OCI-LY3 (cell line): ENCODE results near the gene KIF1B.

Source experiments
- H2AFZ ChIP-seq: fragments of 200-600, 300-600 bp; shearing (Covaris generic); 2 replicates; pipeline ENCODE4 v1.6.0; 2014; ENCODE audit warnings: antibody characterized with exemption, low read depth, low read length
- H3K27ac ChIP-seq: fragments of 200-600, 300-600 bp; sonication (generic); 2 replicates; pipeline ENCODE4 v1.5.1; 2014; ENCODE audit warnings: mild to moderate bottlenecking, low read length, moderate library complexity, mixed read lengths
- H3K27me3 ChIP-seq: fragments of 200-600, 300-600 bp; sonication (generic); 2 replicates; pipeline ENCODE4 v1.6.1; 2014; ENCODE audit warnings: low read depth, low read length, mixed read lengths
- H3K36me3 ChIP-seq: fragments of 200-600, 300-600 bp; sonication (generic); replicated peaks from 2 replicates; pipeline ENCODE3; 2014; ENCODE audit warnings: low read depth, low read length, mixed read lengths
- H3K4me1 ChIP-seq: fragments of 300-600, 200-600 bp; sonication (generic); 2 replicates; pipeline ENCODE4 v1.6.1; 2014; ENCODE audit warnings: low read length, mixed read lengths
- H3K4me2 ChIP-seq: fragments of 200-600, 300-600 bp; sonication (generic); 2 replicates; pipeline ENCODE4 v1.6.1; 2014; ENCODE audit warnings: low read length, mixed read lengths
- H3K4me3 ChIP-seq: fragments of 300-600, 200-600 bp; sonication (generic); 2 replicates; pipeline ENCODE4 v1.5.1; 2014; ENCODE audit warnings: antibody characterized with exemption, mild to moderate bottlenecking, low read length, moderate library complexity
- H3K79me2 ChIP-seq: fragments of 300-600, 200-600 bp; shearing (Covaris generic); 2 replicates; pipeline ENCODE4 v1.6.1; 2014; ENCODE audit warnings: mild to moderate bottlenecking, low read length, mixed read lengths
- H3K9ac ChIP-seq: fragments of 300-600, 200-600 bp; shearing (Covaris generic); 2 replicates; pipeline ENCODE4 v1.6.0; 2014; ENCODE audit warnings: mild to moderate bottlenecking, low read length, moderate library complexity
- H3K9me3 ChIP-seq: fragments of 200-600, 300-600 bp; shearing (Covaris generic); 2 replicates; pipeline ENCODE4 v1.6.1; 2014; ENCODE audit warnings: low read length, mixed read lengths; ENCODE audit not compliant: insufficient read depth
- H4K20me1 ChIP-seq: fragments of 200-600, 300-600 bp; sonication (generic); 2 replicates; pipeline ENCODE4 v1.6.1; 2016; ENCODE audit warnings: low read length, mixed read lengths; ENCODE audit not compliant: insufficient read depth
- CTCF ChIP-seq: fragments of 200-600, 300-600 bp; sonication (generic); IDR thresholded peaks from 2 replicates; pipeline ENCODE4 v1.5.1; 2014; ENCODE audit warnings: antibody characterized with exemption, low read length, low read depth
- EZH2phosphoT487 ChIP-seq: fragments of 200-600 bp; shearing (Covaris generic); IDR thresholded peaks from 2 replicates; pipeline ENCODE4 v1.6.1; 2018; ENCODE audit warnings: antibody characterized with exemption, mixed run types, low read depth

Gene KIF1B

GRCh38 chr1:10236405-10237156, 26.2 kb downstream of the KIF1B start:
- Histone ChIP-seq H3K4me3 (no peak overlapping the region), H4K20me1 (no peaks in the 10 kb centered on the region)
- TF ChIP-seq CTCF (no peak), EZH2phosphoT487 (no peak)

GRCh38 chr1:10237157-10237539, 26.8 kb downstream of the KIF1B start:
- no peak for TF ChIP-seq EZH2phosphoT487
- TF ChIP-seq CTCF = no peak
- H3K4me3 ChIP-seq = no peak overlapping the region
- H3K79me2 ChIP-seq = no peaks in the 10 kb centered on the region
- H3K9ac ChIP-seq = no peak overlapping the region
- H3K27ac ChIP-seq = no peak overlapping the region
- H2AFZ ChIP-seq = no peak overlapping the region
- H3K9me3 ChIP-seq = no peaks in the 10 kb centered on the region
- H3K4me2 ChIP-seq = no peak overlapping the region
- H4K20me1 ChIP-seq = no peaks in the 10 kb centered on the region
- H3K27me3 ChIP-seq = no peaks in the 10 kb centered on the region
- peaks cover 11% of the 10 kb centered on the region for H3K4me1 ChIP-seq
- H3K36me3 ChIP-seq = no peaks in the 10 kb centered on the region

More at GRCh38 chr1:10236405-10237156, 26.2 kb downstream of the KIF1B start:
- H3K9me3 ChIP-seq = no peaks in the 10 kb centered on the region
- no peak overlapping the region for H2AFZ ChIP-seq
- H3K79me2 ChIP-seq = no peaks in the 10 kb centered on the region
- H3K27me3 ChIP-seq = no peaks in the 10 kb centered on the region
- H3K36me3 ChIP-seq = no peaks in the 10 kb centered on the region
- H3K4me2 ChIP-seq = no peak overlapping the region
- peaks cover 11% of the 10 kb centered on the region for H3K4me1 ChIP-seq
- H3K27ac ChIP-seq = no peak overlapping the region
- H3K9ac ChIP-seq = no peak overlapping the region

GRCh38 chr1:10242135-10242534, 31.8 kb downstream of the KIF1B start:
- no peak overlapping the region for H3K27ac ChIP-seq
- TF ChIP-seq EZH2phosphoT487 (no peak), CTCF (no peak)
- no peak overlapping the region for H3K9ac ChIP-seq
- H4K20me1 ChIP-seq = no peaks in the 10 kb centered on the region
- no peaks in the 10 kb centered on the region for H3K36me3 ChIP-seq
- H3K9me3 ChIP-seq = no peaks in the 10 kb centered on the region
- no peaks in the 10 kb centered on the region for H3K27me3 ChIP-seq
- H3K4me2 ChIP-seq = no peak overlapping the region
- H3K4me3 ChIP-seq = no peak overlapping the region
- H2AFZ ChIP-seq = no peak overlapping the region
- no peaks in the 10 kb centered on the region for H3K79me2 ChIP-seq
- peaks cover 3% of the 10 kb centered on the region for H3K4me1 ChIP-seq

- no peaks in the 10 kb centered on the region for H3K4me1 ChIP-seq
- no peak overlapping the region for H3K27ac ChIP-seq
- H4K20me1 ChIP-seq = no peaks in the 10 kb centered on the region
- H3K27me3 ChIP-seq = no peaks in the 10 kb centered on the region
- H3K36me3 ChIP-seq = no peaks in the 10 kb centered on the region
- H3K4me3 ChIP-seq = no peak overlapping the region
- no peaks in the 10 kb centered on the region for H3K9me3 ChIP-seq
- no peaks in the 10 kb centered on the region for H3K79me2 ChIP-seq
- H3K4me2 ChIP-seq = no peak overlapping the region
- no peak overlapping the region for H2AFZ ChIP-seq
- TF ChIP-seq EZH2phosphoT487 = no peak
- TF ChIP-seq CTCF = no peak
- no peak overlapping the region for H3K9ac ChIP-seq
Measured at GRCh38 chr1:10242811-10243210, 32.4 kb downstream of the KIF1B start.
